ENCODE data around the gene TMEM63B.
"Not testable (repeated sequence)": the region's sequence is repeated elsewhere in the genome, so short reads cannot be mapped to it uniquely, and the experiment has no call there.

The TMEM63B gene

DNA sequence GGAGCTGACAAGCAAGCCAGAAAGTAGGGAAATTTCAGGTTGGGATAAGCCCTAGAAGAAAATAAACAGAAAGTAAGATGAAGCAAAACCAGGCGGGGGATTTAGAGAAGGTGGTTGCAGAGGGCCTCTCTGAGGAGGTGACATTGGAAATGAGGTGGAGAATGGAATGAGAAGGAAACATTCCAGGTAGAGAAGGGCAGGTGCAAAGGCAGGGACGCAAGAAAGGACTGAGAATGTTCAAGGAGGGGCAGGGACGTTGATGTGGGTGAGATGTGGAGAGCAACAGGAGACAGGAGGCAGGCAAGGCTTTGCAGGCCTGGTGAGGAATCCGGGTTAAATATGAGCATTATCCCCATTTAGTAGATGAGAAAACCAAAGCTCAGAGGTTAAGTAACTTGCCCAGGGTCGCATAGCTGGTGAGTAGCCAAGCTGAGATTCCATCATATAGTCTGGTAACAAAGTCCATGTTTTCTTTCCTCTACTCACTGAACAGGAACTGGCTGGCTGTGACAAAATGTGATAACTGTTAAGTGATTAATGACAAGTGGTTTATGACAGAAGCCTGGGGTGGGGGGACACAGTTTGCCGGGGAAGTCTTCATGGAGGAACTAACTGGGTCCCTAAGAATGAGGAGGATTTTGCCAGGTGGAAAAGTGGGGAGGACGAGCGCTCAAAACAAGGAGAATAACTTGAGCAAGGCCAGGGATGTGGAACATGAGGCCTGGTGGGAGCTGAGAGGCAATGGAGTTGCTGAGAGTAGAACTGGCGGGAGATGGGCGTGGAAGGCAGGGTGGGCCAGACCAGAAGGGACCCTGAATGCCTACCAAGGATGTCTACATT is 32.7 kb upstream of the TMEM63B start:
- no peak for DNase-seq (ENCODE audit: low read depth in 2 of 2)

DNA sequence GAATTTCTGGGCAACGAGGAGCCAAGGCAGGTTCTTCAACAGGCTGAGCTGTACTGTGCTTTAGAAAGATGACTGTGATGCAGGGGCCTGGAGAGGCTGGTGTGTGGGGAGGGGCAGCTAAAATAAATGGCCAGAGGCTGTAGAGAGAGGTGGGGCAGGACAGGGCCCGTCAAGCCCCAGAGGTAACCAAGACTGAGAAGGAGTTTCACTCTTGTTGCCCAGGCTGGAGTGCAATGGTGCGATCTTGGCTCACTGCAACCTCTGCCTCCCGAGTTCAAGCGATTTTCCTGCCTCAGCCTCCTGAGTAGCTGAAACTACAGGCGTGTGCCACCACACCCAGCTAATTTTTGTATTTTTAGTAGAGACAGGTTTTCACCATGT is 32.1 kb upstream of the TMEM63B start:
- not testable (repeated sequence) for DNase-seq (ENCODE audit: low read depth in 2 of 2)

DNA sequence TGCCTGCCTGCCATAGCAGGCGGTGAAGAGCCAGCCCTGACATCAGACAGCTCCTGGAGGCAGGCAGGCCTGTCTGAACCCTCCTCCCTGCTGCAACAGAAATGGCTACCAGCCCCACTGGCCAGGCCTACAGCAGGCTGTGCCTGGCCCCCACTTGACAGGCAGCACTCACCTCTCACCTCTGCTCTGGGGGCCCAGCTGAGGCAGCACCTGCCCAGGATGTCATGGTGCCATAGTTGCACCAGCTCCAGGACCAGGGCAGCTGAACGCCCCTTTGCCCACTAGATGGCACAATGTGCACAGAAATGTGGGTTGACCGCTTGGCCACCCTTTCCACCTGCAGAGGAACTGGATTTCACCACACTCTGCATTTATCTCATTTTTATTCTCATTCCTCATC is 30.7 kb upstream of the TMEM63B start:
- peak; percentile 57 to 63 for DNase-seq (ENCODE audit: low read depth in 2 of 2)

DNA sequence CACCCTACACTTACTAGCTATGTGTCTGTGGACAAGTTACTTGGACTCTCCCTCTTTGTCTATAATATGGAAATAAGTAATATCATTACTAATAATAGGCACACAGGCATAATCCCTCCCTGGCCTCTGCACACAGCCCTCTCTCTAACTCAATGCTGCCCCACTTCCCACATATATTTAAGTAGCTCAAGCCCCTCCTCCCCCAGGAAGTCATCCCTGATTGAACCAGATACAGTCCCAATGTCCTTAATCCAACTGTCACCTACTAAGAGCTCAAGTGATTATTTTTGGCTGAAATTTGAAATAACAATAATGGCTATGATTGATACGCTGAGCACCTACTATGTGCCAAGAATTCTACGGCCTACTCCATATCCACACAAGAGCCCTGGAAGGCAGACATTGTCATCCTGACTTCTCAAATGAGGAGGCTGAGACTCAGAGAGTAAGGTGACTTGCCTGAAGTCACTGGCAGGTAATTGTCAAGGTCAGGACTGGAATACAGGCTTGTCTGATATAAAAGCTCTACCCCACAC is 29.5 kb upstream of the TMEM63B start:
- no peak for DNase-seq (ENCODE audit: low read depth in 2 of 2)

DNA sequence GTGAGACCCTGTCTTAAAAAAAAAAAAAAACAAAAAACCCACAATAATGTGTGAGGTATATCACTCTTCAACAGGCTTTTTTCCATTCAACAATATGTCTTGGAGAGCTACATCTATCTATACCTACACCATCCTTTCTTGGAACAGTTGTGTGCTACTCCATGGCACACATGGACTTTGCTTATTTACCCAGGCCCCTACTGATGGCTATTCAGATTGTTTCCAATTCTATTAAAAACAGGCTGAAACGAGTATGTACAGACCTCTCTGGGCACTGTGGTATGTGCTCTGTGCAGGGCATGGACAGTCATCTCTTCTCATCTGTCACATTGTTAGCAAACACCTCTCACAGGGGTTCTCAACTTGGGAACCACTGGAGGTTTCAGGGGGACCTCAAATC is 28.2 kb upstream of the TMEM63B start:
- no peak for DNase-seq (ENCODE audit: low read depth in 2 of 2)

DNA sequence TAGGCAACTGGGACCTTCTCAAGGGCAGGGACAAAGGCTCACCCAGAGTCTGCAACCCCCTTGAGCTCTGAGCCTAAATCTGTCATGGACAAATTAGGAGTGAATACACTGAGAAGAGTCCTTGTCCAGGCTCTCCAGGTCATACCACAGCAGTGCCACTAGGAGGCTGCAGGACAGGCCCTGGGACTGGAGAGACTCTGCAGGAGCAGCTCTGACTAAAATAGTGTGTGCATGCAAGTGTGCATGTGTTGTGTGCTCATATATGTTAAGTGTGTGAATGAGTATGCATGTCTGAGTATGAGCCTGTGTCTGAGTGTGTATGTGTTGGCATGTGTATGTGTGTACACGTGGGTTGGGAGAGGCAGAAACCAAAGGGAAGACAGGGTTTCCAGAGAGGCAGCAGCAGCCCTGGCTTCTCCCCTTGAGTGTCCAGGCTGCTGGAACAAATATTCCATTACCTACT is 27.2 kb upstream of the TMEM63B start:
- DNase-seq (ENCODE audit: low read depth in 2 of 2), result no peak

DNA sequence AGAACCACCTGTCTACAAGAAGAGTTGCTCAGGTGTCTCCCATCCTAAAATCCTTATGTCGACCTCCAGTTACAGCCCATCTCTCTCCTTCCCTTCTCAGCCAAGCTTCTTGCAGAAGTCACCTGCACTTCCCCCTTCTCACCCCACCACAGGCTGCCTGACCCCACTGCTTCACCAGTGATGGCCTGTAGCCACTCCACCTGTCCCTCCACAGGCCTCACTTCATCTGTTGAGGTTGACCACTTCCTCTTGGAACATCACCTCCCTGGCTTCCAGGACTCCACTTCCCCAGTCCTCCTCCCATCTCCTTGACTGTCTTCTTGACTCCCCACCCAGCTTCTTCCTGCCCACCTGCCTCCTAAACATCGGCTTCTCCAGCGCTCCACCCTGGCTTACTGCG is 25.5 kb upstream of the TMEM63B start:
- DNase-seq (ENCODE audit: low read depth in 2 of 2), result no peak

DNA sequence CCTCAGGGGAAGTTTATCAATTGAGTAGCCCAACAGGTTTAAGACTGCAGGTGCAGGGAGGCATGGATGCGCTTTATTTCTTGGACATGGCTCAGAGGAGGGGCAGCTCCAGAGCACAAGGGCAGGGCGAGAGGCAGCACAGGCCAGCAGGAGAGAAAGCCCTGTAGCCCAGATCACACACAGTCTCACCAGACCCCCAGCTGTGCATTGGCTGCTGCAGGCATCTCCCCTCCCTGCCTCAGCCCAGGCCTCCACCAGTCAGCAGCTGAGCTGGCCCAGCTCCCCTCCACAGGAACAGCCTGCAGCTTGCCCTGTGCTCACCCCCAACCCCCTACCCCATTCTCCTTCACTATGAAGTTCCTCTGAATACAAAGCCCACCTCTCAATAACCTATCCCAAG is 24.8 kb upstream of the TMEM63B start:
- no peak for DNase-seq (ENCODE audit: low read depth in 2 of 2)

DNA sequence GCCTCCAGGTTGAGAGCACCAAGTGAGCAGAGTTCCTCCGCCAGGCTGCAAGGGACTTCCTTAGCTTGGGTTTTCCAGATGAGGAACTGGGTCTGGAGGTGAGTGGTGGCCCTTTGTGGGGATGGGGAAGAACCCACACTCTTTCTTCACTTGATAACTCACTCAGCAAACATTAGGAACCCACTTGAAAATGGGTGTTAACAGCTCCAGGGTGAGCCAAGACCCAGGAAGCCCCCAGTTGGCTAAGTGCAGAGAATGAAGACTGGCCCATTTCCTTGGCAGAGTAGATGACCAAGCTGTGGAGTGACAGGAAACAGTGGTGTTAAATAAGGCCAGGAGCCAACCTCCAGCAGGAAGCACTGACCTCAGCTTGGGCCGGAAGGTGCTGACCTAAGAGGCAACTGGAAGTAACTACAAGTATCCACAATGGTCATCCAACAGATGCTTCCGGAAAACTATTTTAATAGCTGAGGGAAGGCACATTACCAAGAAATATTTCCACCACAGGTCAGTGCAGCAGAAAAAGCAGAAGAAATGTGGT is 22.8 kb upstream of the TMEM63B start:
- no peak for DNase-seq (ENCODE audit: low read depth in 2 of 2)

DNA sequence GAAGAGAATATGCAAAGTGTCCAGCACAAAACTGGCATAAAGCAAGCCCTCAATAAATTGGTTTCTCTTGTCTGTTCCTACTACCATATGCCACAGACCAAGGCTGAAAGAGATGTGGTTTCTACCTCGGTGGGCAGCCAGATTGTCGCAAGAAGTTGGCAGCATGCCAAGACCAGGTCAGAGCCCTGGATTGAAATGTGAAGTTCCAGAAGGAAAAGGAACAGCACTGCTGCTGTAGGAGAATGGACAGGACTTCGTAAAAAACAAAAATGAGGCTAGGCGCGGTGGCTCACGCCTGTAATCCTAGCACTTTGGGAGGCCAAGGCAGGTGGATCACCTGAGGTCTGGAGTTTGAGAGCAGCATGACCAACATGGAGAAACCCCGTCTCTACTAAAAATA is 22.2 kb upstream of the TMEM63B start:
- DNase-seq (ENCODE audit: low read depth in 2 of 2), result no peak

DNA sequence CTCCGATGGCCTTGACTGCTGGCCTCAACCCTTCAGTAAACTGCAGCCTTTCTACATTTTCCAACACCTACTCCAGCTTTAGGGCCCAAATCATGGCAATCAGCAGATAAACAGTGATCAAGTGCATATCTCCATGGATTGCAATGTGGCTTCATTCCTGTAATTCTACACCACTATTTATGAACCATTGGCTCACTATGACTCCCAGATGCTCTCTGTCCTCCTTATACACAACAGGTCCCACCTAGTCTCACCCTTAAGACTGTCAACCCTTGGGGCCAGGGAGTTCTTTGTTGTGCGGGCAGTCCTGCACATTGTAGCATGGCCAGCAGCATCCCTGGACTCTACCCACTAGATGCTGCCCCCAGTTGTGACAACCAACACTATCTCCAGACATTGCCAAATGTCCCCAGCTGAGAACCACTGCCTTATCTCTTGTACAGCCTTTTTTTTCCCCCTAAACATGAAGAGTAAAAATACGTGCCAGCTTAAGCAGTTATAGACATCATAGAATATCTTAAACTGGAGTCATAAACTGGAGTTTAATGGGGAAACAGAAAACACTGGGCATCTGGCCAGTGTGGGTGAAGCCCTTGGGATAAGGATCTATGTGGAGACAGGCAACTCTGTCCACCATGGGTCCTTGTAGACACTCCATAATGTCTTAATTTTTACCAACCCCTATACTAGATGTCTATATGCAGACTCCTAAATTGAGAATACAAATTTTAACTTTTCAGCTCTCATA is 21.2 kb upstream of the TMEM63B start:
- DNase-seq (ENCODE audit: low read depth in 2 of 2), result no peak

DNA sequence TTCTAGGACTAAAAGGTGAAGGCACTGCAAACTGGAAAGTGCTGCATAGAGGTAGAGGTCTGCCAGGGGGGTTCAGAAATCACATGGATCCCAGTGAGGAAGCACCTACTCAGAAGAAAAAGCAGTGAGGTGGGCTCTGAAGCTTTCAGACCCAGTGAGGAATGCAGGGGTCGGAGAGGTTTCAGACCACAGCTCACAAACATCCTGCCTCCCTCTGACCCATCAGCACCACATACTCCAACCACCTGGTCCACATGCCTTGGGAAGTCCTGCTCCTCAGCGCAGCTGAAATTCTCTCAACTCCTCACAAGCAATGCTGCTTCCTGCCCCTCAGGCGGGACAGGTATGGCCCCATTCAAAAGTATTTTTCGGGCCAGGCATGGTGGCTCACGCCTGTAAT is 20.3 kb upstream of the TMEM63B start:
- no peak for DNase-seq (ENCODE audit: low read depth in 2 of 2)

DNA sequence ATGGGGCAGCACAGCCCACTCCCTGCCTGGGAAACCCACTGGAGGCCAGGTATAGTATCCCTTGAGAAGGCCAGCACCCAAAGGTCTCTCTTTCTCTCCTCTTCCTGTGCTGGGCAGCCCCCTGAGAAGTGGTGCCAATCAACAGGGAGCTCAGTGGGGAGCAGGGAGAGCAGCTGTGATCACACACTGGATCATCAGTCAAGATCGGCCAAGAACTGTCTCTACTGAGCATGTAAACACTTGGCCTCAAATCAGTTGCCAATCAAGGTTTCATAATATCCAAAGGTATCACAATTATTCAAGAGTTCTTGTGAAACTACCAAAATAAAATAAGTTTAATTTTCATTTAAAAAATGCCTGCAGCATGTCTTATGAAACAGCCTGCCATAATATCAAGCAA is 18.9 kb upstream of the TMEM63B start:
- DNase-seq (ENCODE audit: low read depth in 2 of 2), result no peak

DNA sequence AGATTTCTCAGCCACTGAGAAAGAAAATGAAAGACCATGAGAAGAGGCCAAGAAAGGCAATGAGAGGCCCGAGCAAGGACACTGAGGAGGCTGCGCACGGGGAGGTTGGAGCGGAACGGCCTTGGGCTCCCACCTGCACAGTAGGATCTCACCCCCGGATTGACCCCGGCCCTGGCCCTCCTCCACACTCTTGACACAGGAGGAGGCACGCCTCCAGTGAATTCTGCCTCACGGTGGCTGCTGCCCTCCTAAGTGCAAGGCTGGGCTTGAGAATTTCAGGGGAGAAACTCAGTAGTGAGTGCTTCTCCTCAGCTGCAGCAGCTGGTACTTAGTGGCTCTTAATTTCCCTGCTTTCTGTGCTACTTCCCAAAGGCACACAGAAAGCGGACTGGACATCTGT is 18.1 kb upstream of the TMEM63B start:
- no peak for DNase-seq (ENCODE audit: low read depth in 2 of 2)

DNA sequence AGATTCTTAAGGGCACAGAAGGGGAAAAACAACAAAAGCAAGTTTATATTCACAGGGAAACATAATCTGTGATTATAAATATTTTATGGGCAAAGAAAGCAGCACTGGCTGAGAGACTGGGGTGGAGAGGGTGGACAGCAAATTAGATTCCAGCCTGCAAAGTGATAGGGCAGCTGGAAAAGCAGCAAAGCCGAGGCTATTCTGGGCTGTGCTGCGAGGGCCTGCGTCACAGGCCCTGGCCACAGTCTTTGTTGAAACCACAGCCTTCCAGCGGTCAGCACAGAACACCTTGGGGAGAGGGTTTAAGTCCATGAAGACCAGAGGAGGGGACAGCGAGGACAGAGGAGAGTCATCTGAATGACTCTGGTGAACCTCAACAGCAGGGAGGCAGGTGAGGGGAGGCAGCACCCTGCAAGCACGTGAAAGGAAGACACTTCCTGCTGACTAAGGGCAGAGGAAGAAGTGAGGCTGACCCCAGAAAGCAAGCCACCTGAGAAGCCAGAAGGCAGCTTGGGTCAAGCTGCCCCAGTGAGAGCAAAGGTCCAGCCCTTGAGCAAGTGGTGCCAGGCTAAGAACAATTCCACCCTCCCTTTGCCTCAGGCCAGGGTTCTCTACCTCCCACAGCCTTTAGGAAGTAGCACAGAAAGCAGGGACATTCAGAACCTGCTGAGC is 17.2 kb upstream of the TMEM63B start:
- no peak for DNase-seq (ENCODE audit: low read depth in 2 of 2)

DNA sequence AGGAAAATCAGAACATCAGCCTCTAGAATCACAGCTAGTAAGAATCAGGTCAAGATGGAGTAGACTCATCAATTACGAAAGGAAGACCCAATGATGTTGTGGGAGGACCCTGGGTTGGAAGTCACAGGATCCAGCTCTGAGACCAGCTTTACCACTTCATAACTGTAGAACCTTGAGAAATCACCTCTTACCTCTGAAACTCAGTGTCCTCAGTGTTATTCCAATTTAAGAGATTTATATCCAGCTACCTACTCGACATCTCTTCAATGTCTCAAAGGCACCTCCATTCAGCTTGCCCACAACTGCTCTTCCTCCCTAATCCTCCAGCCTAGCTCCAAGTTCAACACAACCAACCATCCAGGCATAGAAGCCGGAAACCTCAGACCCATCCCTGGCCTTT is 16.4 kb upstream of the TMEM63B start:
- DNase-seq (ENCODE audit: low read depth in 2 of 2), result no peak

DNA sequence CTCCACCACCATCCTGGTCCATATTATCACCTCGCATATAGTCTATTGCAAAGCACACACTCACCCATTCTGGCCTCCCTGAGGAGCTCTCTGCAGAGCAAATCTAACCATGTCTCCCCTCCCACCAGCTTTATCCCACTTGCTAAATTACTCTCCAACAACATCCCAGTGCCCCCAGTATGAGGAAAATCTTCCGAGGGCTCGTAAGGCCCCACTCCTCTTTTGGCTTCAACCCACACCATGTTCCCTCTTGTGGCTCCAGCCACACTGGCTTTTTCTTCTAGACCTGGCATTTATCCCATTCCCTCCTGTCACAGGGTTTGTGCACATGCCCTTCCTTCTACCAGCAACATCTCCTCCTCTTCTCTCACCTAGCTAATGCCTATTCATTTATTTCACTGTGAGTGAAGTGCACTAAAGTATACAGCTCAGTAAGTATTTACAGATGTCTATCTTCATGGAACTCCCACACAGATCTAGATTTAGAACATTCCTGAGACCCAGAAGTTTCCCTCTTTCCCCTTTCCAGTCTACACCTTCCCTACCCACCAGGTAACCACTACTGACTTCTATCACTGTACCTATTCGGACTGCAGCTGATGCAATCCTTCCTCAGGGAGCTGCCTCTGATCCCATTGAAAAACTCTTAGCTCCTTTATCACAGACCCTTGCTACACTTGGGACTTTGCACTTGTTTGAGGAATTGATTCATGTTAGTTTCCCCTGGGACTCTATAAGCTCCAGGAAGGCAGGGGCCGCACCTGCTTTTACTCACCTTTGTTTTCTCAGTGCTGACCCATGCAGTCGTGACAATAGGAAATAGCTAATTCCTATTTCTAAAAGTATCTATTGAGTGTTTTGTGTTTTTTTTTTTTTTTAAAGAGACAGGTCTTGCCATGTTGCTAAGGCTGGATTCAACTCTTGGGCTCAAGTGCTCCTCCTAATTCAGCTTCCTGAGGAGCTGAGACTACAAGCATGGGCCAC is 15.6 kb upstream of the TMEM63B start:
- DNase-seq (ENCODE audit: low read depth in 2 of 2), result no peak

DNA sequence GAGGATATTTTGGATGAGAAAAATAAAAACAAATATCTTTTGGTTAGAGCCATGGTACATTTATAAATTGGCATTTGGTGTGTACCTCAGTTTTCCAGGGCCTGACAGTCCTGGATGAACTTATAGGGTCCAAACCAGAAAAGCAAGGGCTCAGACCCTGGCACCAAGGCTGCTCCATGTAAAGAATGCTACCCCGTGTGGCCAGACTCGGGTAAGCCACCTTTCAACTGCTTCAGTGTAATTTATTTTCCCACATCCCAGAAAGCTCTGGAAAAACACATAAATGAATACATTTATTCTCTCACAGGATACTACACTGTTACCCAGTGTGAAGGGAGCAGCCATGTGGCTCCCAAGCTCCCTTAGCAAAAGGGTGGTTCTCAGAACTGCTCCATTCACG is 13.9 kb upstream of the TMEM63B start:
- no peak for DNase-seq (ENCODE audit: low read depth in 2 of 2)

DNA sequence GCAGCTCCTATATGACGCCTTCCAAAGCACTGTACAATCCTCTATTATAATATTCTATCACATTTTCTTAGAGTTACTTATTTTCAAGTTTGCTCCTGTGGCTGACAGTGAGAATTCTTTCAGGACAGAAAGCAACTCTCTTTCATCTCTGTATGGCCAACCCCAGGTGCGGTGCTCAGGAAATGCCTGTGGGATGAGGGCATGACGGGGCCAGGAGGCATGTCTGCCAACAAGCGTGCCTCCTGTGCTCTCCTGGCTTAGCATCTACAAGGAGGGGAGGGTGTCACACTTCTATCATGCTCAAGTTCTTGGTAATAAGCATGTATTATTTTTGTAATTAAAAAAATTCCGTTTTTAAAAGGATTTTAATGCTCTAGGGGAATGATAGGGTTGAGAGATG is 11.5 kb upstream of the TMEM63B start:
- no peak for DNase-seq (ENCODE audit: low read depth in 2 of 2)

DNA sequence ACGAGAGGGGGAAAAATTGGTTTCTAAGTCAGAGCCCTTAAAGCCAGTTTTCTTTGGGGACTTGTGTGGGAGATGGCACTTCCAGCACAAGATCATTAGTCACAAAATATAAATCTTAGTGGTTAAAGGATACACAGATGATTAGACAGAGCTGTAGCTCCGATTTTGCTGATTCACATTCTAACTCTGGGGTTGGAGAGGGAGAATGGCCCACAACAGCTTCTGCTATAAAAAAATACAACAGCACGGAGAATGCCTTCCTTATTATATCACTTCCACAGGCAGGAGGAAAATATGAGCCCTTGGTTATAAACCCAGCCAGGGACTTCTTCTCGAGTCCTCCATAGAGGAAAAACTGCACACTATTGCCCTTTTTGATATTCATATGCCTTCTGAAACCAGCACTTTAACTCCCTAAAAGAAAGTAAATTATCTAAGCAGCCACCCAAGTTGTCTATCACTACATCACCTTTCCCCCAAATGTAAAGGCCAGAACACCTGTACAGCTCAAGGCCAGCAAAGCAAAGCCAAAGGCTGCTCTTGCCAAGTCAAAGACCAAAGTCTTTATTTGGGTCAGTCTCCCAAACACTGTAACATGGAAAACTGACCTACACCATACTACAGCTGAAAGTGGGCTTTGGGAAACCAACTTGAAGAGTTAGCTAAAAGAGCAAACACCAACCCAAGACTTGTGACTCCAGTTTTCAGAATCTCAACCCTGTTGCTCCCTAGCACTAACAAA is 10.5 kb upstream of the TMEM63B start:
- no peak for DNase-seq (ENCODE audit: low read depth in 2 of 2)
